HG02840 (cell line): ENCODE results near the gene ARSI.
"Not testable (repeated sequence)": the region's sequence is repeated elsewhere in the genome, so short reads cannot be mapped to it uniquely, and the experiment has no call there.

Experiments
- ATAC-seq: cut with Tn5 transposase; IDR thresholded peaks from one replicate; pipeline ENCODE4 v1.9.1; 2021; ENCODE audit warnings: mild to moderate bottlenecking, moderate library complexity, moderate number of reproducible peaks; ENCODE audit not compliant: unreplicated experiment, low FRiP score

The ARSI gene

GRCh38 chr5:150251504-150251903, 51.2 kb downstream of the ARSI start:
- no peak for ATAC-seq

- no peak for ATAC-seq
Observed at GRCh38 chr5:150249744-150250143, 53.0 kb downstream of the ARSI start.

DNA sequence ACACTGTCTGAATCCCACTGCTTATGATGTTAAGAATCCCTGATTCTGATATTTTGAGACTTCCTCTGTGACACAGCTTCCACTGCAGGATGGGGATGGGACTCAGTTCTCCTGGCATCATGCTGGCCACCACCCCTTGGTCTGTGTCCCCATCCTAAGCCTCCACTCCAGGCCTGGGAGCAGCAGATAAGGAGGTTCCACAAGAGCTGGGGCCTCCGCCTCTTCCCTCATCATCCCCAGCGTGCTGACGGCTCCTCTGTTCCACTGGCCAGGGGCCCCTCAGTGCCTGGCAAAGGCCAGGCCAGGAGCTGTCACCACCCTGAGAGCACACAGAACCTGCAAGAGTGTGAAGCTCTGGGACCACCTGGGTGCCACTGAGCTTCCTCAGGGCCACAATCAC, 53.8 kb downstream of the ARSI start:
- no peak for ATAC-seq

DNA sequence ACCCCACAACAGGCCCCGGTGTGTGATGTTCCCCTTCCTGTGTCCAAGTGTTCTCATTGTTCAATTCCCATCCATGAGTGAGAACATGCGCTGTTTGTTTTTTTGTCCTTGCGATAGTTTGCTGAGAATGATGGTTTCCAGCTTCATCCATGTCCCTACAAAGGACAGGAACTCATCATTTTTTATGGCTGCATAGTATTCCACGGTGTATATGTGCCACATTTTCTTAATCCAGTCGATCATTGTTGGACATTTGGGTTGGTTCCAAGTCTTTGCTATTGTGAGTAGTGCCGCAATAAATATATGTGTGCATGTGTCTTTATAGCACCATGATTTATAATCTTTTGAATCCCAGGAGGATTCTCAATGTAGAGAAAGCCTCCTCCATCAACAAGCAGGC, 54.2 kb downstream of the ARSI start:
- not testable (repeated sequence) for ATAC-seq

GRCh38 chr5:150247726-150248125, 55.0 kb downstream of the ARSI start:
- no peak for ATAC-seq

- no peak for ATAC-seq
Observed at GRCh38 chr5:150246835-150247234, 55.9 kb downstream of the ARSI start.

DNA sequence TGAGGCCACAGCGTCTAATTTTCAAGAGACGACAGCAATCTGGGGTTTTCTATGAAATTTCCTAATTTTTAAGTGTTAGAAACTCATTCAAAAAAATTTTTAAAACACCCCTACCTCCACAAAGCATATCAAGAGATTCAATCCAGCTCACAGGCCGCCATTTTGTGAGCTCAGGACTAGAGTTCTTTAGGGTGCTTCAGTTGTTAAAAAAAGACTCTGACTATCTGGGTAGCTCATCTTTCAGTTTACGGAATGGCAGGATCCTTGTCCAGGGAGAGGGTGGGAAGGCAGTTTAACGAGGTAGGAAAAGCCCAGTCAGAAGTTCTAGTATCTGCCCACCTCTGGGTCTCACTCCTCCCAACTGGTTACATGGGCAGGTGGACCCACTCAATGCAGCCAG, 56.3 kb downstream of the ARSI start:
- ATAC-seq, result no peak
